HL-60/S4 (cell line): Measurements from ENCODE around the gene SLC6A19.
"Not testable (repeated sequence)": the region's sequence is repeated elsewhere in the genome, so short reads cannot be mapped to it uniquely, and the experiment has no call there.

ENCODE experiments used
- in situ Hi-C: fragments of 300-500 bp; cut with MboI; formaldehyde crosslinking; loops from 2 replicates; pipeline ENCODE4 v1.14.3; 2022; ENCODE audit warnings: low sequenced_read_pairs

Gene SLC6A19

GRCh38 chr5:1201327-1202025 lies at the start of gene SLC6A19:
Gene SLC6A19, plus strand, starts transcription at chr5:1201595. Its CDS starts 56 bp downstream, at chr5:1201651.
- in situ Hi-C loops, result no loop called here

DNA sequence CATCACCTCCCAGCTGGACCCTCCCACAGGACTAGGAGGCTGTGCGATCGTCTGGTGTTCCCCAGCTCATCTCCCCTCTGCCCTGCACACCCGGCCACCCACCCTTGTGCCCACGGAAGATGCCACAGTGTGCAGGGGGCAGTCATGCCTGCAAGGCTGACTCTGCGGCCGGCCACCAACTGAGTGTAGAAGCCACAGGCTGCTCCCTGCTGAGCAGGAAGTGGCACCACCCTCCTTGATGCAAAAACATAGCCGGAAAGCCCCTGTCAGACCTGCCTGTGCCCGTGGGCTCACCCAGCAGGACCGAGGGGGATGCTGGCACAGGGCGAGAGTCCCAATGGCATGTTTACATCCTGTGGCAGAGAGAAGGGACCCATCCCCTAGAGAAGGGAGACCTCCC lies 49.2 kb upstream of the SLC6A19 start:
- in situ Hi-C loops, result no loop called here

DNA sequence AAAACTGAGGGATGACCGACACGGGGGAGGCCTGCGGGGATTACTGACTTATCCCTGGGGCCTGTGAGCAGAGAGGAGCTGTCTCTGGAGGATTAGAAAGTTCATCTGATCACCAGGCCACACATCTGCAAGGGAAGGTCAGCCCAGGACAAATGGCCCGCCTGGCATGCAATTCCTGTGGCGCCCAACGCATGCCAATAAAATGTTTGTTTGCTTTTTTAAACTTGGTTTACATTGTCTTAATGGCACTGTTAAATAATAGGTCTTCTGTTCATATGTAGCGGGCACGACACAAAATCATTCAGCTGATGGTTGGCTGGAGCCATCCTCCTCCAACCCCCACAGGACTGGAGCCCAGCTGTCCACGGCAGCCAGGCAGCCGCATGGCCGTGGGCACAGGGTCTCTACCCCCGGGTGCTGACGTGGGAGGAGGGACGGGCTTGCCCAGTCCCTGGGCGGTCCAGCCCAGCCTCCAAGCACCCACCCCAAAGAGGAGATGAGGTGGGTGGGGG lies 48.6 kb upstream of the SLC6A19 start:
- in situ Hi-C loops, result no loop called here

DNA sequence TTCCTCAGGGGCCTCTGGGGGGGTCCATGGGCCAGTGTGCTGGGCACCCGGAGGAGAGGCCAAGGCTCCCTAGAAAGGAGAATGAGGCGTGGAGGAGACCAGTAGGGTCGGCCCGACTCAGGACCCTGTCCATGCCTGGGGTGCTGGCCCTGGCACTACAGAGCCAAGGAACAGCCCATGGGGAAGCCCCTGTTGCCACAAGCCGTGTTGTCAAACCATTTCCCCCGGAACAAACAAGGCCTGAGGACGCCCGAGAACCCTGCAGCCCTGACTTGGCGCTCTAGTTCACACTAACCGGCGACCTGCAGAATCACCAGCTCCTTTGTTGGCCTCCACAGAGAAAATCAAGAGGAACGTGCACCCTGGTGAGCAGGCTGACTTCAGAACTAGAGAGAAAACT lies 48.0 kb upstream of the SLC6A19 start:
- in situ Hi-C loops, result no loop called here

DNA sequence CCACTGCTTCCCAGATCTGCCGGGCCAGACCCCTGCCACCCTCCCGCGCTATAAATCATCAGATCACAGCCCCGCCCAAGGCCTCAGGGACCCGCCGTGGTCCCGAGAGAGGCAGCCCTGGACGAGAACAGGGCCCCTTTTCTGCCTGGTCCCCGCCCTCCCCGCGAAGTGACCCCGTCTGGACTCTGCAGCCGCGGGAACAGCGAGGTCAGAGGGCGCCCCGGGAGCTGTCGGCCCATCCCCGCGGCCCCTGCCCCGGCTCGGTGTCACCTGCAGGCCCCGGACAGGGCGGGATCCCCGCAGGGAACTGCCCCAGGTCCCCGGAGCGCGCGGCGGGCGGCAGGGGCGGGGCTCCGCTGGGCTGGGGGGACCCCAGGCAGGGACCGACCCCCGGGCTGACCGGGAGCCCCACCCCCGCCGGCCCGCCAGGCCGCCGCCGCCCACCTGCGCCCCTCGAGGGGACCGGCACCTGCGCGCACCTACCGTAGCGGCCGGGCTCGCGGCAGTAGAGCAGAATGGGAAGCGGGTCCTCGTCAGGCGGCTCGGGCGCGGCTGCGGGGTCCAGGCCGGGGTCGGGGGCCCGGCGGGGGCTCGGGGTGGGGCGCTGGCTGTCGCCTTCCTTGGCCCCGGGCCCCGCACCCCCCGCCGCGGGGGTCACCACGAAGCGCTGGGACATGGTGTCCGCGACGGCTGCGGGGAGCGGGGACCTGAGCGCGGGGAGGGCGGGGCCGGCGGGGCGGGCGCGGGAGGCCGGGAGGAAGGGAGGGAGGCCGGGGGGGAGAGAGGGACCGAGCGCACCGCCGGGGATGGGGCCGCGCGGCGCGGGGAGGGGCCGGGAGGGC lies 46.0 kb upstream of the SLC6A19 start:
- in situ Hi-C loops, result no loop called here

DNA sequence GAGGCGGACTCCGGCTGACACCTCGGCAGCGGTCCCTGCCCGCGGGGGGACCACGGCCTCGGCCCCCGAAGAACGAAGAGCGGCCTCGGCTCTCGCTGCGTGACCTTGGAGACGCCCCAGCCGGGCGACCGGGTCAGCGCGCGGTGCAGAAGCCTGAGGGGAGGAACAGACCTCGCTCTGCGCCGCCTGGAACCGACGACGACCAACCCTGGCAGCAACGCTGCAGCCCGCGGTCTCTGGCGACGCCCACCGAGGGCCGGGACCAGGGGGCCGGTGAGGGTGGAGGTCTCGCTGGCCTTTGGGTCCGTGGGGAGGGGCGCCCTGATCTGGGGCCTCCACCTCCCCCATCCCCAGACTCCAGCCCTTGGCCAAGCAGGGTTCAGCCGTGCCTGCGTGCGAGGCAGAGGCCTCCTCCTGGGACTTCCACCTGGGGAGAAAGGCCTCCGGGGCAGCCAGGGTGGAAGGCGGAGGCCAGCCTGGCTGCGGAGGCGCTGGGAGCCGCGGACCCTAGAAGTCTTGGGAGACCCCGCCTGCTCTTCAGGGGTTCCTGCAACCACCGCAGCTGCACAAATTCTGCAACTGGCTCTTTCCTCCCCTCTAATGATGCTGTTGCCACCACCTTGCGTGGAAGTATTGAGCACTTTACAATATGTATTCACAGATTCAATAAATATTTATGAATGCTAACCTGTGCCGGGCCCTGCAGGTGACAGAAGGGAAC lies 45.2 kb upstream of the SLC6A19 start:
- in situ Hi-C loops, result no loop called here

DNA sequence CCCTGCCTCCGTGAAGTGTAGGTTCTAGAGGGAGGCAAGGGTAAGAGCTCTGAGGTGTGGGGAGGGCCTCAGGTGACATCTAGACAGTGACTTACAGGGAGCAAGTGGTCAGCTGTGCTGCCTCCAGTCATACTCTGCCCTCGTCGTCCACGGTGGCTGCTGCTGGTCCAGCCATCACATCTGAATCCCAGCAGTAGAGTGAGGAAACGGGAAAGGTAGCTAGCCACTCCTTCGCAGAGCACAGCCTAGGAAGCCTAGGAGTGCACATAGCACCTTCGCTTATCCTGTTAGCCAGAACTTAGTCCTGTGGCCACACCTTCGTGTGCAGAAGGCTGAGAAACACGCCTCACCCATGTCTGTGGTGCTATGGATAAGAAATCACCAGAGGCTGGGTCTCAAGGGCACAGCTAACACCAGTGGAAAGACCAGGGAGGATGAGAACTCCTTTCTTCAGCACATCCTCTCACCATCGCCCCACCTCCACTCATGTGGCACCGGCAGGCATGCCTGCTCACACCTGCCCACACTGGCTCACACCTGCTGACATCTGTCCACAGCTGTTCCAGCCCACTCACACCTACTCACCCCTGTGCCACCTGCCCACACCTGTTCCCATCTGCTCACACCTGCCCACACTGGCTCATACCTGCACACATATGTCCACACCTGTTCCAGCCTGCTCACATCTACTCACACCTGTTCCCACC lies 44.5 kb upstream of the SLC6A19 start:
- in situ Hi-C loops, result no loop called here

DNA sequence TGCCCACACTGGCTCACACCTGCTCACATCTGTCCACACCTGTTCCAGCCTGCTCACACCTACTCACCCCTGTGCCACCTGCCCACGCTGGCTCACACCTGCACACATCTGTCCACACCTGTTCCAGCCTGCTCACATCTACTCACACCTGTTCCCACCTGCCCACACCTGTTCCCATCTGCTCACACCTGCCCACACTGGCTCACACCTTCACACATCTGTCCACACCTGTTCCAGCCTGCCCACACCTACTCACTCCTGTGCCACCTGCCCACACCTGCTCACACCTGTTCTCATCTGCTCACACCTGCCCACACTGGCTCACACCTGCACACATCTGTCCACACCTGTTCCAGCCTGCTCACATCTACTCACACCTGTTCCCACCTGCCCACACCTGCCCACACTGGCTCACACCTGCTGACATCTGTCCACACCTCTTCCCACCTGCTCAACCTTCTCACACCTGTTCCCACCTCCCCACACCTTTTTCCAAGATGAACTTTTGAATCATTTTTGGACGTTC lies 43.9 kb upstream of the SLC6A19 start:
- in situ Hi-C loops, result not testable (repeated sequence)

DNA sequence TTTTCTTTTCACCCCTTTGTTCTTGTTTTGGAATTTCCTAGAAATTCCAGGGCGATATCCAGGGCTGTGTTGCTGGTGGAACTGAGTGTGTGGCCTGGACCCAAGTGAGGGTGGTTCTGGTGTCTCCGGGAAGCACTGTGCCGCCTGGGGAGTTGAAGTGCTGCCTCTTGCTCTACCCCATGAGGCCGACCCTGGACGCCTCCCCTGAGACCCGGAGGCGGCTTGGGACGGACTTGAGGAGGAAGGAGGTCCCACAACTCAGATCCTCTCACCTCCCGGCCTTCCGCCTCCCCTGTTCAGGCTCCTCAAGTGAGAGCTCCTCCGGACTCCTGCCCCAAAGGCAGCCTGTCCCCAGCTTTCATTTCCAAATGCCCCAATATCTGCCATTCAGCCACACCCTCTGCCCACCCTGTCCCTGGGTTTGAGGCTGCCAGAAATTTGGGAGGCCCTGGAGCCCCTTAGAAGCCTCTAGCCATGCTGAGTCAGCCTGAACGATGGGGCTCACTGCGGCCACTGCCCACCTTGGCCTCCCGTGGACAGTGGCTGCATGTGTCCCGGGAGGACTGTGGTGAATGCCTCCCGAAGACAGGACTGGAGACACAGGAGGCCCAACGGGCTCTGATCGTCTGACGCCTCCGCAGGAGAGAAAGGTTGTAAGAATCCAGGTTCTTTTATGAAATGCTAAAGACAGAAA lies 42.6 kb upstream of the SLC6A19 start:
- in situ Hi-C loops, result no loop called here

DNA sequence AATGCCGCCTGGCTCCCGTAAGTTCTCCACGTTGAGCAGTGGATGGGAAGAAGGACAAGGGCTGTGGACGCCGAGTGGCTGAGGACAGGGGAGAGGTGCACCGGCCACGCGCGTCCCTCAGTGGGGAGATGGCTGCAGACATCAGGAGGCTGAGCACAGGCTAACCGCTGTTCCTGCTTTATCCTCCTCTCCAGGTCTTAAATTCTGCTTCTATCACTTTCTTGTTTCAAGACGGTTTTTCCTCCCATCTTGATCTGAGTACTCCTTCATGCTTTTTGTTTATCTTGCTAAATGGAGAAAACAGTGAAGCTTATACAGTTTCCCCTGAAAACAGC lies 42.1 kb upstream of the SLC6A19 start:
- in situ Hi-C loops, result no loop called here

DNA sequence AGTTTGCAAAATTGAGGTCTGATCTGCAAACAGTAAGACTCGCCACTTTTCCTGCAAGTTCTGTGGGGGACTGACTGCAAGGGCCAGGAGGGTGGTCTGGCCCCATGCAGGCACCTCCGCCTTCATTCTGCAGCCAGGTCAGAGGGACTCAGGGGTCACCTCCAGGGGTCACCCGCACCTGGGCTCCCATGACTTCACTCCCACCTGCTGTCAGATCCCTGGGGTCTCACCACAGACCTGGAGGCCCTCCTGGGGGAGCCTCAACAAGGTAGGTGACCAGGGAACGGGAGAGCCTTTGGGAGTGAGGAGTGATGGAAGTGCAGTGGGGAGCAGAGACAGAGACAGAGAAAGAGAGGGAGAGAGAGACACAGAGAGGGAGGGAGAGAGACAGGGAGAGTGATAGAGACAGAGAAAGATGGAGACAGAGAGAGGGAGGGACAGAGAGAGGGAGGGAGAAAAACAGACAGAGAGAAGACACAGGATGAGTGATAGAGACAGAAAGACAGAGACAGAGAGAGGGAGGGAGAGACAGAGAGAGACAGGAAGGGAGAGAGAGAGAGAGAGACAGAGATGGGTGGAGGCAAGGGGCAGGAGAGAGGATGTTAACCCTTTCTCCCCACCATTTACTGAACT lies 41.5 kb upstream of the SLC6A19 start:
- in situ Hi-C loops, result no loop called here

DNA sequence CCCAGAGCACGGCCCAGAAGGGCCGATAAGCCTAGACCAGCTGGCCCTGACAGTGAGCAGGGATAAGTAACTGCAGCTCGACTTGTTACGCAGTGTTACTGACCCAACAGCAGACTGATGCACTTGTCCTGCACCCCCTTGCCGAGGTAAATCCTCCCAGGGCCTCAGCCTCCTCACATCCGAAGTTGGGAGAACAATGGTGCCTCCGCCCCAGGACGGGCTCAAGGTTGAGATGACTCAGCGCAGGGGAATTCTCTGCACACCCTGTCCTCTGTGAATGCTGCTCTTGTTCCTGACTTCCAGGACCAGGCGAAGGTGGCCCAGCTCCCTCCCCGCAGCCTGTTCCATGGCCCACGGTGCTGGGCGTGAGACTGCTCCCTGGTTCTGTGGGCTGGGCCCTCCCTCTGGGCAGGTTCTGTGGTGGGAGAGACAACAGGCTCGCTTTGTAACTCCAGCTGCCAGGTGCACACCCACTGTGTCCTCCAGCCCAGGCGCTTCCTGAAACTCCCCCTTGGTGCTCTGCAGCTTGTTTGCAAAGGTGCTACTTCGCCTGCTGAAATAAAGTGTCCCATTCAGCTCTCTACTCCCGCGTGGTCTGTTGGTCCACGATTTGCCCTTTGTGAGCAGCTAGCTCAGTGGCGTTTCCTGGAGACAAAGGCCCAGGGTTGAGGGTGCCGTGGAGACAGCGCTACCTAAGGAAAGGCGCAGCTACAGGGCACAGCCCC lies 40.1 kb upstream of the SLC6A19 start:
- in situ Hi-C loops, result no loop called here

DNA sequence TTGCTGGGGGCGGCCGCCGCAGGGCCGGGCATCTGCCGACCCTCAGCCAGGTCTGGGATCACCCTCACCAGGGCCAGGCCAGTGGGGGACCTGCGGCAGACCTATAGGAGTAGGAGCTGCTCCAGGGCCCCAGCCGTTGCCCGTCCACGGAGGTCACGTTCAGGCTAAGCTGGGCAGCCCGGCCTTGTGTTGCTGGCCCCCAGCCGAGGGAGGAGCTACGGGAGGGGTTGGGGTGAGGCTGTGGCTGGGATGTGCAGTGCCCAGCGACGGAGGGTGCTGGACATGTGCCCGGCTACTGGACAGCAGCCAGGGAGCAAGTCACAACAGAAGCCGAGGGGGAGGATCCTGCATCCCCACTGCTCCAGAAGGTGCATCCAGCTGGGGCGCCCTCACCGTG lies 39.6 kb upstream of the SLC6A19 start:
- in situ Hi-C loops, result no loop called here

DNA sequence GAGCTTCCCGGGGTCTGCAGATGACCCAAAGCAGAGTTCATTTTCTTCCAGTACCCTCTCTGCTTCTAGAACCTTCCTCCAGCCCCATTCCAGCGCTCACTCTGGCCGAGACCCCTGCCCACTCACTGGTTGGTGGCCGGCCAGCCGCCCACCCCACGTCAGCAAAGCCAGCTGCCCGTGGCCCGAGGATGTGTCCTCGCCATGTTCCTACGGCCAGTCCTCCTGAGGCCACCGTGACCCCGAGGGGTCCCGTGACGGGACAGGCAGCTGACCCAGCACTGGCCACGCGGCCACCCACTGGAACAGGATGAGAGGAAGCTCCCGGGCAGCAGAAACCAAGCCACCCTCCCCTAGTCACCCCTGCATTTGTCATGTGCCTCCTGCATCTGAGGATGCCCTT lies 39.1 kb upstream of the SLC6A19 start:
- in situ Hi-C loops, result no loop called here

DNA sequence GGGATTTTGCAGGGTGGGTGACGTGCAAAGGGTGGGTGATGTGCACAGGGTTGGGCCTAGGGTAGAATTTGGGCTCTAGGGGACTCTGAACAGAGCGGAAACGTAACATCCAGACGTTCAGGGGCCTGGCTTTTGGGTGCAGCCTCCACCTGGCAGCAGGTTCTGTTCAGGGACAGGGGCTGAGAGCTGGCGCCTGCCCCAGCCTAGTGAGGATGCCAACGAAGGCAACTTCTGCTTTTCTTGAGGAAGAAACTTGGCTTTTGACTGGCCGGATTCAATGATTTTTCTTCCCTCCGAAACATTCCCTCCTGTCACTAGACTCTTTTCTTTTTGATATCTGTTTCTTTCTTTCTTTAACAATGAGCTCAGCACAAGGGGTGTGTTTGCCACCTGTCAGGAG lies 38.6 kb upstream of the SLC6A19 start:
- in situ Hi-C loops, result no loop called here

GRCh38 chr5:1163366-1163765 lies 38.0 kb upstream of the SLC6A19 start:
- in situ Hi-C loops, result no loop called here

DNA sequence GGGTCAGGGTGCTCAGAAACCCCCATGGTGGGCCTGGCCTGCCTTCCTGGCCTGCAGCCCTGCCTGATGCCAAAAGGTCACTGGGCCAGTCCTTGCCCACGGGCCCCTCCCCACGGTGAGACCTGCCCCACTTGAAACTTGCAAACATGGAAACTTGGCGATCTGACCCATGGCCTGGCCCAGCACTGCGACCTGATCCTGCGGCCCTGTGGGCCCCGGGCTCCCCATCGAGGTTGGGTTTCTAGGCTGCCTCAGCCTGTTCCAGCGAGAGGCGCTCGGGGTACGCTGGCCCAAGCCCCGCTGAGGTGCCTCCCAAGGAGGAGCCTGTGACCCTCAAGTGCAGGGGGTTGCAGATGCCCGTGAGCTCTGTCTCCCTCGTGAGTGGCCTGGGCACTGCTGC lies 37.5 kb upstream of the SLC6A19 start:
- in situ Hi-C loops, result no loop called here

DNA sequence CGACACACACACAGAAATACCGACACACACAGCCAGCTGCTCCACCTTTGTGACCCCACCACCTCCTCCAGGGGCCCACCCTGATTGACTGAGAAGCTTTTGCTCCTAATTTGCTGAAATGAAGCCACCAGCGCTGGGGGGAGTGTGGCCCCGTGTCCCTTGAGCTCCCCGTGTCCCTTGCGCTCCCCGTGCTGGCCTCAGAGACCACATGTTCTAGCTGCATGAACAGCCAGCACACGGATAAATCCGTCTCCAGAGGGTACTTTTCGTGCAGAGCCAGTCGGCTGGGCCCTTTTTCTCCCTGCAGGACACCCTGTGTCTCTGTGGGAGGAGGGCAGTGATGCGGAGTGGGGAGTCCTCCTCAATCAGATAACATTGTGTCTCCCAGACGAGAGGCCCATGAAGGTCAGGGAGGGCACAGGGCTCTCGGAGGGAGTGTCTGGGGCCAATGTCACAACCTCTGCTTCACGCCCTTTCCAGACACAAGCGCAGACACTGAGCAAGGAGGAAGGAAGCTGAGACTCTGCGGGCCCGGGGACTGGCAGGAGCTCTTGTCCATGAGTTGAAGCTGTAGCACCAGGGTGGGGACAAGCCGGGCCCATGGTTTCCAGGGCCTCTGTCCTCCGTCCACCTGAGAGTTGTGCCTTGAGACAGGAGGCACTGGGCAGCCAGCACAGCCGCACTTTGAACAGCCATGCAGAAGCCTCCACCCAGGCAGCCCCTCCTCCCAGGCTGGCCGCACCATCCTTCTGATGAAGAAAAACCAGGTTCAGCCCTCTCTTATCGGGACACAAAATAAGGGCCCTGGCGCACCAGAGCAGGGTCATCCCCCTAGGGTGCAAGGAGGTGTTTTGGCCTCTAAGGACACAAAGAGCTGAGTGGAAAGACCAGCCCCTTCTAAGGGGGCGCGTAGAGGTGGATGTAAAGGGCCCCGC lies 36.4 kb upstream of the SLC6A19 start:
- in situ Hi-C loops, result no loop called here
